ENCODE data around the gene PCDH18.

PCDH18 gene

DNA sequence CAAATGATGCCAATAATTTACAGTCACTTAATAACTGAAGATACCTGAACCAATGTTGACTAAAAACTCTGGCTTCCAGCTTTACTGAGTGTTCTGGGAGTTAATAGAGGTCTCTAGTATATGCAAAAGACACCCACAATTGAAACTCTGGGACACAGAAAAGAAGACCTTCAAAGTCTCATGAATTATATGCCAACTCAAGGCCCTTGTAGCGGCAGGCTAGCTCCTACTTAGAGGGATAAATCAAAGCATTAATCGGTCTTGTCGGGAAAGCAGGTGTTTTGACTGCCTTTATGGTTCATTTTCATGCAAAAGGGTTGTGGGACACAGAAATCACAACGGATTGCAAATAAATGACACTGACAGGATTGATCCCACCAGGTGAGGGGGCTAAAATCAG lies 55.9 kb downstream of the PCDH18 start:
- H3K4me3 ChIP-seq (ENCODE audit: low read length, poor library complexity, severe bottlenecking): no peak overlapping the region
- H3K79me2 ChIP-seq (ENCODE audit: insufficient read depth, low read length): no peaks in the 10 kb centered on the region
- no peaks in the 10 kb centered on the region for H4K20me1 ChIP-seq (ENCODE audit: insufficient read depth, low read length, poor library complexity, severe bottlenecking)
- H2AFZ ChIP-seq (ENCODE audit: low read length): no peak overlapping the region
- H3K27me3 ChIP-seq (ENCODE audit: insufficient read depth, low read length, poor library complexity, severe bottlenecking): no peaks in the 10 kb centered on the region
- TF ChIP-seq, protein P1, sequence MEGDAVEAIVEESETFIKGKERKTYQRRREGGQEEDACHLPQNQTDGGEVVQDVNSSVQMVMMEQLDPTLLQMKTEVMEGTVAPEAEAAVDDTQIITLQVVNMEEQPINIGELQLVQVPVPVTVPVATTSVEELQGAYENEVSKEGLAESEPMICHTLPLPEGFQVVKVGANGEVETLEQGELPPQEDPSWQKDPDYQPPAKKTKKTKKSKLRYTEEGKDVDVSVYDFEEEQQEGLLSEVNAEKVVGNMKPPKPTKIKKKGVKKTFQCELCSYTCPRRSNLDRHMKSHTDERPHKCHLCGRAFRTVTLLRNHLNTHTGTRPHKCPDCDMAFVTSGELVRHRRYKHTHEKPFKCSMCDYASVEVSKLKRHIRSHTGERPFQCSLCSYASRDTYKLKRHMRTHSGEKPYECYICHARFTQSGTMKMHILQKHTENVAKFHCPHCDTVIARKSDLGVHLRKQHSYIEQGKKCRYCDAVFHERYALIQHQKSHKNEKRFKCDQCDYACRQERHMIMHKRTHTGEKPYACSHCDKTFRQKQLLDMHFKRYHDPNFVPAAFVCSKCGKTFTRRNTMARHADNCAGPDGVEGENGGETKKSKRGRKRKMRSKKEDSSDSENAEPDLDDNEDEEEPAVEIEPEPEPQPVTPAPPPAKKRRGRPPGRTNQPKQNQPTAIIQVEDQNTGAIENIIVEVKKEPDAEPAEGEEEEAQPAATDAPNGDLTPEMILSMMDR (conservative IDR thresholded peaks at IDR 0.05; ENCODE audit: low read length): no peak
- TF ChIP-seq EZH2phosphoT487 (IDR thresholded peaks at IDR 0.05; ENCODE audit: borderline replicate concordance): no peak
- H3K4me1 ChIP-seq (ENCODE audit: insufficient read depth, low read length, poor library complexity, severe bottlenecking): no peaks in the 10 kb centered on the region
- H3K4me2 ChIP-seq (ENCODE audit: low read depth, low read length, poor library complexity, severe bottlenecking): no peak overlapping the region
- H3F3A ChIP-seq (ENCODE audit: low read depth): no peaks in the 10 kb centered on the region
- H3K9me2 ChIP-seq (replicated peaks; ENCODE audit: low read depth, low read length): no peaks in the 10 kb centered on the region
- H3K9me3 ChIP-seq (ENCODE audit: insufficient read depth, low read depth, low read length): no peaks in the 10 kb centered on the region
- H3K9ac ChIP-seq (ENCODE audit: low read depth, low read length, poor library complexity, severe bottlenecking): no peak overlapping the region
- H3K36me3 ChIP-seq (ENCODE audit: insufficient read depth, low read length): no peaks in the 10 kb centered on the region

DNA sequence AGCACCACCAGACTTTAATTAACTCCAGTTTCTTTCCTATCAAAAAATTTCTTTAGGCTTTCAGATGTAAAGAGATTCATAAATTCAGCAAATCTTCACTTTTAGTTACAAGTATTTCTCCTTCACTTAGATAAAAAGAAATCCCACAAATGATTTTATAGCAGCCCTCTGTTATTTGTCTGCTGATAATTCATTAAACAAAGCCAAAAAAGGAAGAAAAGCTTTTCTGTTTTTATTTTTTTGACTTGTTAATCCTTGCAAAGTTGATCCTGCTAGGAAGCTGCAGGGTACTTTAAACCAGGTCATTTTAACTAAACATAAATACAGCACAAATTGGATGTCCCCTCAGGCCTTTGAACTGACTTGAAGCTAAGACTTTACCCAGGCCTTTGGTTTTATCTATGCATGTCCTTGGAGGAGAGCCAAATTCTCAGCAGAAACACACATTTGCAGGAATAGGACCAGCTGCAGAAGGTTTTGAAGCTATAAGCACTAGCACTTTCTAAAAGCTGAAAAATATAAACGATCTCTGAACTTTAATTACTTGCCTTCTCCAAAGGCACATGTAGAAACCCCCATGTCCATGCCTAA lies 57.5 kb downstream of the PCDH18 start:
- H3K4me3 ChIP-seq (ENCODE audit: low read length, poor library complexity, severe bottlenecking): no peak overlapping the region
- H3K4me2 ChIP-seq (ENCODE audit: low read depth, low read length, poor library complexity, severe bottlenecking): no peak overlapping the region
- no peaks in the 10 kb centered on the region for H3F3A ChIP-seq (ENCODE audit: low read depth)
- H3K9me2 ChIP-seq (replicated peaks; ENCODE audit: low read depth, low read length): no peaks in the 10 kb centered on the region
- no peaks in the 10 kb centered on the region for H3K36me3 ChIP-seq (ENCODE audit: insufficient read depth, low read length)
- H3K9me3 ChIP-seq (ENCODE audit: insufficient read depth, low read depth, low read length): no peaks in the 10 kb centered on the region
- no peak for TF ChIP-seq EZH2phosphoT487 (IDR thresholded peaks at IDR 0.05; ENCODE audit: borderline replicate concordance)
- TF ChIP-seq, protein P1 (conservative IDR thresholded peaks at IDR 0.05; ENCODE audit: low read length): no peak
- H3K79me2 ChIP-seq (ENCODE audit: insufficient read depth, low read length): no peaks in the 10 kb centered on the region
- H2AFZ ChIP-seq (ENCODE audit: low read length): no peak overlapping the region
- no peaks in the 10 kb centered on the region for H4K20me1 ChIP-seq (ENCODE audit: insufficient read depth, low read length, poor library complexity, severe bottlenecking)
- H3K4me1 ChIP-seq (ENCODE audit: insufficient read depth, low read length, poor library complexity, severe bottlenecking): no peaks in the 10 kb centered on the region
- no peaks in the 10 kb centered on the region for H3K27me3 ChIP-seq (ENCODE audit: insufficient read depth, low read length, poor library complexity, severe bottlenecking)
- H3K9ac ChIP-seq (ENCODE audit: low read depth, low read length, poor library complexity, severe bottlenecking): no peak overlapping the region

DNA sequence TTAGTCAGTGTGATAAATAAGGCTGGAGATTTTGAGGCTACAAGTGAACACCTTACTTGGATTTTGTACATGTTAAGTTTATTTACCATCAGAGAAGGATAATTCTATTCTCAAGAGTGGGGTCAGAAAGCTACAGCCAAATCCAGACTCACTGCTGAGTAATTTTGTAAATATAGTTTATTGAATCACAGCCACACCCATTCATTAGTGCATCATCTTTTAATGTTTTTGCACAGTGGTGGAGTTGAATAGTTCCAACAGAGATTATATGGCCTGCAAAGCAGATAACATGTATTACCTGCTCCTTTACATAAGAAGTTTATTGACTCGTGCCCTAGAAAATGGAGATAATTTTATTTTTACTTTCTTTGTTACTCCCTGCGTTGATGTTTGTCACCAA lies 60.4 kb downstream of the PCDH18 start:
- Histone ChIP-seq H3K4me3 (ENCODE audit: low read length, poor library complexity, severe bottlenecking) (no peak overlapping the region), H3K9me2 (replicated peaks; ENCODE audit: low read depth, low read length) (no peaks in the 10 kb centered on the region), H3K4me1 (ENCODE audit: insufficient read depth, low read length, poor library complexity, severe bottlenecking) (no peaks in the 10 kb centered on the region), H3K79me2 (ENCODE audit: insufficient read depth, low read length) (no peaks in the 10 kb centered on the region), H3K9ac (ENCODE audit: low read depth, low read length, poor library complexity, severe bottlenecking) (no peak overlapping the region), H3K27me3 (ENCODE audit: insufficient read depth, low read length, poor library complexity, severe bottlenecking) (no peaks in the 10 kb centered on the region), H4K20me1 (ENCODE audit: insufficient read depth, low read length, poor library complexity, severe bottlenecking) (no peaks in the 10 kb centered on the region), H3K36me3 (ENCODE audit: insufficient read depth, low read length) (no peaks in the 10 kb centered on the region), H2AFZ (ENCODE audit: low read length) (no peak overlapping the region), H3F3A (ENCODE audit: low read depth) (no peaks in the 10 kb centered on the region), H3K4me2 (ENCODE audit: low read depth, low read length, poor library complexity, severe bottlenecking) (no peak overlapping the region), H3K9me3 (ENCODE audit: insufficient read depth, low read depth, low read length) (no peaks in the 10 kb centered on the region)
- TF ChIP-seq EZH2phosphoT487 (IDR thresholded peaks at IDR 0.05; ENCODE audit: borderline replicate concordance): no peak
- TF ChIP-seq, protein P1 (conservative IDR thresholded peaks at IDR 0.05; ENCODE audit: low read length): no peak

Measured in Loucy (cell line).